GM12801 (cell line): ENCODE measurements around the gene ZC3H10.

Source experiments
- TF ChIP-seq, protein P1 (sequence below): IDR thresholded peaks from one replicate; pipeline ENCODE4 v1.5.1; 2011; ENCODE audit warnings: control low read depth; ENCODE audit not compliant: insufficient read length; ENCODE audit errors: extremely low read depth

ZC3H10 gene

DNA sequence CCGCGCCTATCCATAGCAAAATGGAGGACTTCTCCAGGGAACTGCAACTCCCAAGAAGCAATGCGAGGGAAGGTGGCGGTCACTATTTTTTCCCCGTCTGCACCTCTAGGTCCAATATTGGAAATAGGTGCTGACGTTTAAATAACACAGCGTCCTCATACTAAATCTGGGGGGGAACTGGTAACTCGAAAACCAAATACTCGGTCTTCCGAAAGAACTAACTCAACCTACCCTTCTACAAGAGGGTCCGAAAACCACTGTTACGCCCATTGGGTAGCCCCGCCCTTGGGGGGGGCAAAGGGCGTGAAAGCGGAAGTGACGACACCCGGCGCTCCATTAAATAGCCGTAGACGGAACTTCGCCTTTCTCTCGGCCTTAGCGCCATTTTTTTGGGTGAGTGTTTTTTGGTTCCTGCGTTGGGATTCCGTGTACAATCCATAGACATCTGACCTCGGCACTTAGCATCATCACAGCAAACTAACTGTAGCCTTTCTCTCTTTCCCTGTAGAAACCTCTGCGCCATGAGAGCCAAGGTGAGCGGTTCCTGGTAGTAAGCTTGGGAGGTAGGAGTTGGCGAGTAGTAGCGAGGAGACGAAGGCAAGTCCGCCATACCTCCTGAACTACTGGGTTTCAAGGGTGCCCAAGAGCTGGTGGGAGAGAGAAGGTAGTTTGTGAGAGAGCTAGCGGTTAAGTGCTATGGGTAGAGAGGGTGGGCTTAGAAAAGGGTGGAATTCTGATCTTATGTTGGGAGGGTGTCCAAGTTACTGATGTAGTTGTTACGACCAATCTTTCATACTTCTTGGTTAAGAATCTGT lies 1.6 kb upstream of the ZC3H10 start, which contains the start of gene RPL41:
TSS of gene RPL41 (plus strand) at position 367 of the 815 bp plus-strand sequence.
- TF ChIP-seq, protein P1, sequence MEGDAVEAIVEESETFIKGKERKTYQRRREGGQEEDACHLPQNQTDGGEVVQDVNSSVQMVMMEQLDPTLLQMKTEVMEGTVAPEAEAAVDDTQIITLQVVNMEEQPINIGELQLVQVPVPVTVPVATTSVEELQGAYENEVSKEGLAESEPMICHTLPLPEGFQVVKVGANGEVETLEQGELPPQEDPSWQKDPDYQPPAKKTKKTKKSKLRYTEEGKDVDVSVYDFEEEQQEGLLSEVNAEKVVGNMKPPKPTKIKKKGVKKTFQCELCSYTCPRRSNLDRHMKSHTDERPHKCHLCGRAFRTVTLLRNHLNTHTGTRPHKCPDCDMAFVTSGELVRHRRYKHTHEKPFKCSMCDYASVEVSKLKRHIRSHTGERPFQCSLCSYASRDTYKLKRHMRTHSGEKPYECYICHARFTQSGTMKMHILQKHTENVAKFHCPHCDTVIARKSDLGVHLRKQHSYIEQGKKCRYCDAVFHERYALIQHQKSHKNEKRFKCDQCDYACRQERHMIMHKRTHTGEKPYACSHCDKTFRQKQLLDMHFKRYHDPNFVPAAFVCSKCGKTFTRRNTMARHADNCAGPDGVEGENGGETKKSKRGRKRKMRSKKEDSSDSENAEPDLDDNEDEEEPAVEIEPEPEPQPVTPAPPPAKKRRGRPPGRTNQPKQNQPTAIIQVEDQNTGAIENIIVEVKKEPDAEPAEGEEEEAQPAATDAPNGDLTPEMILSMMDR: no peak

DNA sequence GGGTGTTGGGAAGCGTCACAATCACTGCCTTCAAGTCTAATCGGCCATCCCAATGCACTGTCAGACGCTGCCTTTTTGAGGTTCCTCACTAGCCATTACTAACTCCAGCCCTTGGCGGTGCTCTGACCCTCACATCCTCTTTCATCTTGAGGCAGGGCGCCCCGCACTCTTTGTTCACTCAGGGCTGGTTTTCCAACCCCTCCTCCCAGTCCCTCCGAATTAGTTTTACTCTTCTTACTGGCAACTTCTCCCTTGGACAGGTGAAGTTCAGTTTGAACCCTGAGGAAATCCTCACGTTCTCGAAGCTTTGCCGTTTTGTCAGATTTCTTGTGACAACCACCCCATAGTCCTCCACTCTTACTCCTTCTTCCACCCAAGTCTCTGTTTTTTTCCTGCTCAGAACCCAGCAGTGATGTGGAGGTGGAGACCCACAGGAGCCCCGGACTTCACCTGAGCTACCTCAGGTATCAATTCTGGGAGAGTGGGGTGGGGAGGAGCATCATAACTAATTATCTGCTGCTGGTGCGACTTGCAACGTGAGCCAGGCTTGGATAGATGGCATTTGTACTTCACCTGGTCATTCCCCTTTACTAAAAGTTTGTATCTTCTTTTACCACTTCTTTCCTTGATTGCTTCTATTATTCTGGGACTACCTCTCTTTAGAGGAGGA lies 757 bp downstream of the ZC3H10 start:
- TF ChIP-seq, protein P1: no peak

DNA sequence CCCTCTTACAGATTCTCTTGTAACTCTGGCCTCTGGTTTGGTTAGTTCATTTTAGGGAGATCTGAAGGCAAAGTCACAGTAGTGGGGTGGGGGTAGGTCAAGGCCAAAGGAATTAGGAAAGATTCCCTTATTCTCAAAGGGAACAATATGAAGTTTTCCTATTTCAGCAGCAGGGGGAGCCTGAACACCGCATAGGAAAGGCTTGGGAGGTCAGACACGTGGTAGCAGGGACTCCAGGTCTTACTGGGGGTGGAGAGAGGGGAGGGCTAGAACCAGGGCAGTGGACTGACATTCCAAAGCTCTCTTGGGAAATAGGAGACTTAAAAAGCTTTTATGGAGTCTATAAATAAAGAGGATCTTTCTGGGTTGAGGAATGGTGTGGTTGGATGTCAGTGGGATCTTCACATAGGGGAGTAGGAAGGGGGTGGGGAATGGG lies 1.3 kb downstream of the ZC3H10 start:
- TF ChIP-seq, protein P1: no peak

DNA sequence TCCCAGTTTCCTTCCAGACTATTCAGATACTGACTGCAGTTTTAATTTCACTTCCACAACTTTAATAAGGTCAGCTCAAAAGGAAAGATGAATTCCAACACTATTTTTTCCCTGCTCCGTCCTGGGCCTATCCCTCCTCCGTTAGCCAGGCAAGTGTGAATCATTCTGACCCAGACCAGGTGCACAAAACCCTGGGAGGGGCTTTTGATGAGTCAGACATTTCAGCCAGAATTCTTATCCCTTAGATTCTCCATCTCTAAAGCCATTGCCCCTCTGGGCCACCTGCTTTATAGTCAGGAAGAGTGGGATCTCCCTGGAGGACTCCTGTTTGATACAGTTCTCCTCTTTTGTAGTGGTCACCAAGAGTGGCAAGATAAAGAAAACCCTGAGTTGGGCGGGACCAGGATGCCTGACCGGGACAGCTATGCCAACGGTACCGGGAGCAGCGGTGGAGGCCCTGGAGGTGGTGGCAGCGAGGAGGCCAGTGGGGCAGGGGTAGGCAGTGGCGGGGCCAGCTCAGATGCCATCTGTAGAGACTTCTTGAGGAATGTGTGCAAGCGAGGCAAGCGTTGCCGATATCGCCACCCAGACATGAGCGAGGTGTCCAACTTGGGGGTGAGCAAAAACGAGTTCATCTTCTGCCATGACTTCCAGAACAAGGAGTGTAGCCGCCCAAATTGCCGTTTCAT lies 2.2 kb downstream of the ZC3H10 start:
- TF ChIP-seq, protein P1: no peak

DNA sequence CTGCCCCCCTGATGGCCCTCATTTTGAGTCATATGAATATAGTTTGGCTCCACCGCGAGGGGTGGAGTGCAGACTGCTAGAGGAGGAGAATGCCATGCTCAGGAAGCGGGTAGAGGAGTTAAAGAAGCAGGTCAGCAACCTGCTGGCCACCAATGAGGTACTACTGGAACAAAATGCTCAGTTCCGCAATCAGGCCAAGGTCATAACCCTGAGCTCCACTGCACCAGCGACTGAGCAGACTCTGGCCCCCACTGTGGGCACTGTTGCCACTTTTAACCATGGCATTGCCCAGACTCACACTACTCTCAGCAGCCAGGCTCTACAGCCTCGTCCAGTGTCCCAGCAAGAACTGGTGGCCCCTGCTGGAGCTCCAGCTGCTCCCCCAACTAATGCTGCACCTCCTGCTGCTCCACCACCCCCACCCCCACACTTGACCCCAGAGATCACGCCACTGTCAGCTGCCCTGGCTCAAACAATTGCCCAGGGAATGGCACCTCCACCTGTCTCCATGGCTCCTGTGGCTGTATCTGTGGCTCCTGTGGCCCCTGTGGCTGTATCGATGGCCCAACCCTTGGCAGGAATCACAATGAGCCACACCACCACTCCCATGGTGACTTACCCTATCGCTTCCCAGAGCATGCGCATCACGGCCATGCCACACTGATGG lies 3.3 kb downstream of the ZC3H10 start:
- TF ChIP-seq, protein P1: no peak

DNA sequence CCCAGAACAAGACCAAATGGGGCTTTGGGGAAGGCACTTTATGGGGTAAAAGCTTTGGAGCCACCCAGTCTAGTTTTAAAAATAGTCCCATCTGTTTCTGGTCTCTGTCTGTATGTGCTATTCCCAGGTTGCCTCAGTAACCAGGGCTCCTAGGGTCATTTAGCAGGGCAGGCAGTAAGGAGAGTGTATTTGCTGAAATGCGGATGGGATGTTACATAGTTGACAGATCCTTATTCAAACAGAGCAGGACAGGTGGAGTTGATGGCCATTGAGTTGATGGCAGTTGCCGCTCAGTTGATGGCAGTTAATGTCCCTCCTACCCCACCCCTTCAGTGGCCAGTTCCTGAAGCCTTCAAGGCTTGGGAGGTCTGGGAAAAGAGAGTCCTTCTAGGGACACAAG lies 4.6 kb downstream of the ZC3H10 start:
- TF ChIP-seq, protein P1: no peak

DNA sequence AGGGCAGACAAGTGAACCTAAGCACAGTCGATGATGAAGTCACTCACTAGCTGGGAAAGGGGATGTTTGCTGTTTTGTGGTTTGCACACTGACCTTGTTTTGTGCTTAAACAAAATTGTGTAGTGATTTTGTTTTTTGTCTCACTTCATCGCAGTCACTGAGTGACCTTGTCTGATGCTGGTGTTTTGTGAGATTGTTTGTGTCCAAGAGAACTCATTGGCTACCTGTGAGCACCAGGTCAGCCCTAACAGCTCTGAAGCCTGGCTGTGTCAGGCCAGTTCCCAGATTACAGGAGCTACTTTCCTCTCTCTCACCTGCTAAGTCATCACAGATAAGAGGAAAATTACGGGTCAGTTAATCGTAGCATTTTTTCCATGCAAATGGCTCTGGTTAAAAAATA lies 6.1 kb downstream of the ZC3H10 start:
- TF ChIP-seq, protein P1: no peak
